ENCODE results near the gene LETMD1. TPM values are rescaled to one million over a fixed set of nuclear protein-coding genes. Genes with fewer than 3 reads are reported as not detected.

Gene LETMD1
- total and polyA plus RNA-seq, 9 of the 15 experiments (the other 6 are each of a cell fraction or from before 2014, with no cell fraction given), result 58.7 to 163 (median 75.4) TPM

DNA sequence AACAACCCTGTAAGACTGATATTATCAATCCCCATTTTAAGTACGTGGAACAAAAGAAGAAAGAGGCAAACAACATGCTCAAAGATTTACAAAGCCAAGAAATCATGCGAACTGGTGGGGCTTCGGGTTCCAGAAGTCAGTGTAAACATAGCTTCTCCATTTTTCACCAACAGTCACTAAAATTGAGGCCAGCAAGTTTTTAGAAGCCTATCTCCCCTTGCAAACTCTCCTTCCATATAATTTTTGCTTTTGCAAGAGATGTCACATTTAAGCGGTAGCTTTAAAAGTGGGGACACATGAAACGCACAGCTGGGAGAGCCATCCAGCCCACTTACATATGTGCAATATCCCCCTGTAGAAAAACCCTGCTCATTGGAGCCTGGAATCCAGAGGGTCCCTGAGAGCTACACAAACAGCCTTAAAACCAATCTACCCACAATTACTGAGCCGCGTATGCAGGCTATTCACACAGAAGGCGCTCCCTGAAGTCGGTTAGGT lies 22.7 kb upstream of the LETMD1 start:
- Histone ChIP-seq H2AFZ (ENCODE audit: low read depth, low read length) (peak overlapping the region; percentile 97), H3K9ac (ENCODE audit: insufficient read depth in 1 of 2, low read depth in 2 of 2, low read length in 2 of 2) (peak overlapping the region; percentile 89 to 95), H3K36me3 (ENCODE audit: control insufficient read depth, insufficient read depth, low read length) (no peaks in the 10 kb centered on the region; the same call in 2 of the 3 replicates), H3K4me1 (replicated peaks in 1 of 2; ENCODE audit: control insufficient read depth in 2 of 2, insufficient read depth in 2 of 2, low read length in 2 of 2) (peaks cover 36 to 44% of the 10 kb centered on the region in 2 experiments), H4K20me1 (replicated peaks; ENCODE audit: control insufficient read depth, insufficient read depth, low read length) (no peaks in the 10 kb centered on the region), H3K4me2 (ENCODE audit: insufficient read depth, low read length) (peak overlapping the region; percentile 87), H3K79me2 (ENCODE audit: control insufficient read depth, insufficient read depth, low read length) (peaks cover 60% of the 10 kb centered on the region), H3K9me3 (replicated peaks; ENCODE audit: control insufficient read depth, insufficient read depth, low read depth, low read length) (no peaks in the 10 kb centered on the region), H3K27ac (ENCODE audit: extremely low read depth, low read depth, low read length) (peak overlapping the region; percentile 91), H3K4me3 (peak overlapping the region; percentile 66), H3K9me1 (ENCODE audit: control insufficient read depth, insufficient read depth, low read length) (no peaks in the 10 kb centered on the region), H3K27me3 (ENCODE audit: control insufficient read depth in 2 of 2, insufficient read depth in 2 of 2, low read length in 2 of 2) (no peaks in the 10 kb centered on the region)
- no TSS peak for BruUV-seq (replicated peaks)
- ChIA-PET POLR2A (interaction anchor here (0.6 to 2.3 kb wide), 9 partner anchors 8 to 457 kb away, joined by 3 to 12 read pairs (median 4); partner anchors contain the start of genes ATF1, CSRNP2, LETMD1 and POU6F1), CTCF (ENCODE audit: low intra/inter-chr PET ratio) (interaction anchor here (0.7 kb wide), 1 partner anchor 244 kb away, joined by 4 read pairs; no protein-coding TSS in a partner anchor)
- ATAC-seq, result no peak
- intact Hi-C loops (cut with micrococcal nuclease), result loop anchor here (2.0 to 5.0 kb wide), 2 partner anchors 37 to 98 kb away; a partner anchor contains a TSS
- DNase-seq (ENCODE audit: extremely low read depth in 1 of 4, low spot score in 3 of 4), result no peak
- WGBS (ENCODE audit: insufficient coverage, low coverage, missing lambda C conversion rate), result 1% methylated on average over 9 of the region's 9 CpGs
- FAIRE-seq, result no peak
- in situ Hi-C loops (cut with MboI), result no loop called here
- TF ChIP-seq ARID2 (IDR thresholded peaks at IDR 0.05) (no peak), ZNF431 (CRISPR knock-in tag; IDR thresholded peaks at IDR 0.05) (no peak), FOXK2 (conservative IDR thresholded peaks at IDR 0.05 in 1 of 2, IDR thresholded peaks at IDR 0.05 in 1 of 2; ENCODE audit: low read depth in 2 of 2) (peak; percentile 18 to 55; a peak in 1 of 4 replicates), SMARCA4 (IDR thresholded peaks at IDR 0.05) (no peak), ZEB2 (IDR thresholded peaks at IDR 0.05) (no peak), ZNF253 (CRISPR knock-in tag; conservative IDR thresholded peaks at IDR 0.05) (no peak), RHOXF2B (CRISPR knock-in tag; conservative IDR thresholded peaks at IDR 0.05) (no peak), ZKSCAN1 (IDR thresholded peaks at IDR 0.05; ENCODE audit: low read depth, low read length) (no peak), FOXA3 (CRISPR knock-in tag; conservative IDR thresholded peaks at IDR 0.05 in 1 of 2, IDR thresholded peaks at IDR 0.05 in 1 of 2) (peak in 1 of 2 experiments; percentile 45; a peak in 2 of 4 replicates), TEAD2 (tag; IDR thresholded peaks at IDR 0.05) (no peak), OTX1 (CRISPR knock-in tag; IDR thresholded peaks at IDR 0.05) (no peak), KDM4B (IDR thresholded peaks at IDR 0.05; ENCODE audit: borderline replicate concordance in 2 of 2, low read depth in 1 of 2) (no peak), TAF1 (IDR thresholded peaks at IDR 0.05; ENCODE audit: control insufficient read depth, extremely low read depth, insufficient read depth, low read length, severe bottlenecking) (peak; percentile 36), PHF21A (IDR thresholded peaks at IDR 0.05; ENCODE audit: borderline replicate concordance, low read depth) (no peak)
- TF ChIP-seq, protein P1, sequence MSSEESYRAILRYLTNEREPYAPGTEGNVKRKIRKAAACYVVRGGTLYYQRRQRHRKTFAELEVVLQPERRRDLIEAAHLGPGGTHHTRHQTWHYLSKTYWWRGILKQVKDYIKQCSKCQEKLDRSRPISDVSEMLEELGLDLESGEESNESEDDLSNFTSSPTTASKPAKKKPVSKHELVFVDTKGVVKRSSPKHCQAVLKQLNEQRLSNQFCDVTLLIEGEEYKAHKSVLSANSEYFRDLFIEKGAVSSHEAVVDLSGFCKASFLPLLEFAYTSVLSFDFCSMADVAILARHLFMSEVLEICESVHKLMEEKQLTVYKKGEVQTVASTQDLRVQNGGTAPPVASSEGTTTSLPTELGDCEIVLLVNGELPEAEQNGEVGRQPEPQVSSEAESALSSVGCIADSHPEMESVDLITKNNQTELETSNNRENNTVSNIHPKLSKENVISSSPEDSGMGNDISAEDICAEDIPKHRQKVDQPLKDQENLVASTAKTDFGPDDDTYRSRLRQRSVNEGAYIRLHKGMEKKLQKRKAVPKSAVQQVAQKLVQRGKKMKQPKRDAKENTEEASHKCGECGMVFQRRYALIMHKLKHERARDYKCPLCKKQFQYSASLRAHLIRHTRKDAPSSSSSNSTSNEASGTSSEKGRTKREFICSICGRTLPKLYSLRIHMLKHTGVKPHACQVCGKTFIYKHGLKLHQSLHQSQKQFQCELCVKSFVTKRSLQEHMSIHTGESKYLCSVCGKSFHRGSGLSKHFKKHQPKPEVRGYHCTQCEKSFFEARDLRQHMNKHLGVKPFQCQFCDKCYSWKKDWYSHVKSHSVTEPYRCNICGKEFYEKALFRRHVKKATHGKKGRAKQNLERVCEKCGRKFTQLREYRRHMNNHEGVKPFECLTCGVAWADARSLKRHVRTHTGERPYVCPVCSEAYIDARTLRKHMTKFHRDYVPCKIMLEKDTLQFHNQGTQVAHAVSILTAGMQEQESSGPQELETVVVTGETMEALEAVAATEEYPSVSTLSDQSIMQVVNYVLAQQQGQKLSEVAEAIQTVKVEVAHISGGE (CRISPR knock-in tag; IDR thresholded peaks at IDR 0.05), result no peak
- TF ChIP-seq, protein P2, sequence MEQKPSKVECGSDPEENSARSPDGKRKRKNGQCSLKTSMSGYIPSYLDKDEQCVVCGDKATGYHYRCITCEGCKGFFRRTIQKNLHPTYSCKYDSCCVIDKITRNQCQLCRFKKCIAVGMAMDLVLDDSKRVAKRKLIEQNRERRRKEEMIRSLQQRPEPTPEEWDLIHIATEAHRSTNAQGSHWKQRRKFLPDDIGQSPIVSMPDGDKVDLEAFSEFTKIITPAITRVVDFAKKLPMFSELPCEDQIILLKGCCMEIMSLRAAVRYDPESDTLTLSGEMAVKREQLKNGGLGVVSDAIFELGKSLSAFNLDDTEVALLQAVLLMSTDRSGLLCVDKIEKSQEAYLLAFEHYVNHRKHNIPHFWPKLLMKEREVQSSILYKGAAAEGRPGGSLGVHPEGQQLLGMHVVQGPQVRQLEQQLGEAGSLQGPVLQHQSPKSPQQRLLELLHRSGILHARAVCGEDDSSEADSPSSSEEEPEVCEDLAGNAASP (IDR thresholded peaks at IDR 0.05), result no peak
- TF ChIP-seq, protein P3, sequence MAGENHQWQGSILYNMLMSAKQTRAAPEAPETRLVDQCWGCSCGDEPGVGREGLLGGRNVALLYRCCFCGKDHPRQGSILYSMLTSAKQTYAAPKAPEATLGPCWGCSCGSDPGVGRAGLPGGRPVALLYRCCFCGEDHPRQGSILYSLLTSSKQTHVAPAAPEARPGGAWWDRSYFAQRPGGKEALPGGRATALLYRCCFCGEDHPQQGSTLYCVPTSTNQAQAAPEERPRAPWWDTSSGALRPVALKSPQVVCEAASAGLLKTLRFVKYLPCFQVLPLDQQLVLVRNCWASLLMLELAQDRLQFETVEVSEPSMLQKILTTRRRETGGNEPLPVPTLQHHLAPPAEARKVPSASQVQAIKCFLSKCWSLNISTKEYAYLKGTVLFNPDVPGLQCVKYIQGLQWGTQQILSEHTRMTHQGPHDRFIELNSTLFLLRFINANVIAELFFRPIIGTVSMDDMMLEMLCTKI (IDR thresholded peaks at IDR 0.05; ENCODE audit: partially characterized antibody), result no peak

All from K562 (cell line).